Measurements from ENCODE around the gene PPAT.

DNA sequence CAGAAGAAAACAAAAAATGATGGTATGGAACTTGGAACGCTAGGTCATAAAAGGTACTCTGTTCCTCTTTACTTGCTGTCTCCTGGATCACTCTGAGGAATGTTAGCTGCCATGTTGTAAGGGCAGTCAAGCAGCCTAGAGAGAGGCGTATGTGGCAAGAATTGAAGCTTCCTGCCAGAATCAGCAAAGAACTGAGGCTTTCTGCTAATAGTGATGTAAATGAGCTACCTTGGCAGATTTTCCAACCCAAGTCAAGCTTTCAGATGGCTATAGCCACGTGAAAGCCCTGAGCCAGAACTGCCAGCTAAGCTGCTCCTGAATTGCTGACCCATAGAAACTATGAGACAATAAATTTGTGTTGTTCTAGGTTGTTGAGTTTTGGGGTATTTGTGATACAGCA, 86.8 kb downstream of the PPAT start:
- TF ChIP-seq, protein P1, sequence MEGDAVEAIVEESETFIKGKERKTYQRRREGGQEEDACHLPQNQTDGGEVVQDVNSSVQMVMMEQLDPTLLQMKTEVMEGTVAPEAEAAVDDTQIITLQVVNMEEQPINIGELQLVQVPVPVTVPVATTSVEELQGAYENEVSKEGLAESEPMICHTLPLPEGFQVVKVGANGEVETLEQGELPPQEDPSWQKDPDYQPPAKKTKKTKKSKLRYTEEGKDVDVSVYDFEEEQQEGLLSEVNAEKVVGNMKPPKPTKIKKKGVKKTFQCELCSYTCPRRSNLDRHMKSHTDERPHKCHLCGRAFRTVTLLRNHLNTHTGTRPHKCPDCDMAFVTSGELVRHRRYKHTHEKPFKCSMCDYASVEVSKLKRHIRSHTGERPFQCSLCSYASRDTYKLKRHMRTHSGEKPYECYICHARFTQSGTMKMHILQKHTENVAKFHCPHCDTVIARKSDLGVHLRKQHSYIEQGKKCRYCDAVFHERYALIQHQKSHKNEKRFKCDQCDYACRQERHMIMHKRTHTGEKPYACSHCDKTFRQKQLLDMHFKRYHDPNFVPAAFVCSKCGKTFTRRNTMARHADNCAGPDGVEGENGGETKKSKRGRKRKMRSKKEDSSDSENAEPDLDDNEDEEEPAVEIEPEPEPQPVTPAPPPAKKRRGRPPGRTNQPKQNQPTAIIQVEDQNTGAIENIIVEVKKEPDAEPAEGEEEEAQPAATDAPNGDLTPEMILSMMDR (conservative IDR thresholded peaks at IDR 0.05 in 1 of 2, IDR thresholded peaks at IDR 0.05 in 1 of 2; ENCODE audit: extremely low read depth in 1 of 2, insufficient read depth in 1 of 2, low read depth in 1 of 2, low read length in 2 of 2) = no peak
- no peak for TF ChIP-seq EZH2 (IDR thresholded peaks at IDR 0.05; ENCODE audit: borderline replicate concordance, low read length)

Data from mammary epithelial cell (primary cell).